Measurements from ENCODE around the gene CEBPZOS. TPM values are rescaled to one million over a fixed set of nuclear protein-coding genes. Genes with fewer than 3 reads are reported as not detected.
"Not testable (repeated sequence)": the region's sequence is repeated elsewhere in the genome, so short reads cannot be mapped to it uniquely, and the experiment has no call there.

CEBPZOS gene
- total RNA-seq, 2 donors from 2014 or later = 23.2 to 24.1 TPM

DNA sequence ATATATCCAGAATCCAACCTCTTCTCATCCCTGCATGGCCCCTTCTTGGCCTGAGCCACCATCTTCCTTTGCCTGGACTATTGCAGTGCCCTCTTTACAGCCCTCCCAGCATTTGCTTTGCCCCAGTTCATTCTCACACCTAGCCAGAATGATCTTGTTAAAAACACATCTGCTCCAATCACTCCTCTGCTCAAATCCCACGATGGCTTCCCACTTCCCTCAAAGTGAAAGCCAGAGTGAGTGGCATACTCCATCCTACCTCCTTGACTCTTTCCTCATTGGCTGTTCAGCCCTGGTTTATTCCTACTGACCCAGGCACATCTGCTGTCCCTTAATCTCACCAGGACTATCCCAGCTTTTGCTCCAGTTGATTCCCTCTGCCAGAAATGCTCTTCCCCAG, 22.6 kb upstream of the CEBPZOS start:
- H3K4me3 Mint-ChIP-seq = no peak overlapping the region
- no peak overlapping the region for H3K27ac Mint-ChIP-seq
- no peak for ATAC-seq
- DNase-seq = no peak
- H3K9me3 ChIP-seq (ENCODE audit: control insufficient read depth, low read length, poor library complexity, severe bottlenecking) = no peaks in the 10 kb centered on the region
- H3K27me3 Mint-ChIP-seq = peaks cover 10% of the 10 kb centered on the region
- H3K36me3 Mint-ChIP-seq (ENCODE audit: low read depth) = peaks cover 6% of the 10 kb centered on the region
- H3K4me1 Mint-ChIP-seq = peaks cover 5% of the 10 kb centered on the region

DNA sequence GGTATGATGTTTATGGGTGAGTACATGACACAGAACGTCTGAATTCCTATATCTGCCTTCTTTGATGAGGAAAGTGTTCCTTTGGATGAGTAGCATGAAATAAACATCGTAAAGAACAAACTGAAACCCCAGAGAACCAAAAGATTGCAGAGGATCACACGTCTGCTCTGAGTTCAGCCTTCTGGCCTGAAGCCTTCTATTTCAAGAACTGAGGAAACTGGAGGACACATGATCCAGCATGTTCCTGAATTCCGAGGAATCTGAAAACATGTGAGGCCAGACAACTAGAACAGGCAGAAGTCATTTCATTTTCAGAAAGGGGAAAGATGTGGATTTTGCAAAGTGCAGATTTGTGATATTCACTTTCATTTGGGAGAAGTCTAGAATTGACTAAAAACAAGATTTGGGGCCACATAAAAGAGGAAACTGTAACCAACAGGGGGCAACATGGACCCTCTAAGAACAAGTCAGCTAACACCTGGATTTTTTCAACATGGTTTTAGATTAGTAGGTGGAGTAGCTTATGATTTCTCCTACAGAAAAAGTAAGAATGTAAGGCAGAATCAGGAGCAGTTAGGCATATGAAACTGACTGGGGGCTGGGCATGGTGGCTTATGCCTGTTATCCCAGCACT, 16.2 kb upstream of the CEBPZOS start:
- H3K36me3 Mint-ChIP-seq (ENCODE audit: low read depth) = peaks cover 3% of the 10 kb centered on the region
- DNase-seq = no peak
- peaks cover 40% of the 10 kb centered on the region for H3K27me3 Mint-ChIP-seq
- no peaks in the 10 kb centered on the region for H3K9me3 ChIP-seq (ENCODE audit: control insufficient read depth, low read length, poor library complexity, severe bottlenecking)
- no peak for ATAC-seq
- H3K4me1 Mint-ChIP-seq = peaks cover 6% of the 10 kb centered on the region
- no peak overlapping the region for H3K4me3 Mint-ChIP-seq
- no peak overlapping the region for H3K27ac Mint-ChIP-seq

DNA sequence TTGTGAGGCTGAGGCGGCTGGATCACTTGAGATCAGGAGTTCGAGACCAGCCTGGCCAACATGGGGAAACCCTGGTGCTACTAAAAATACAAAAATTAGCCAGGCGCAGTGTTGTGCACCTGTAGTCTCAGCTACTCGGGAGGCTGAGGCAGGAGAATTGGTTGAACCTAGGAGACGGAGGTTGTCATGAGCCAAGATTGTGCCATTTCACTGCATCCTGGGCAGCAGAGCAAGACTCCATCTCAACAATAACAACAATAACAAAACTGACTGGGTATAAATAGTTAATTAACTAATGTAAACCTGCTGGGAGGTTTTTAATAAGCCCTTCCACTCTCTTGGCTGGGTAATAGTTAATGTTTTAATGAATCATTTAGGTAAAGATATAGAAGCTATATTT, 15.7 kb upstream of the CEBPZOS start:
- ATAC-seq = no peak
- peaks cover 3% of the 10 kb centered on the region for H3K36me3 Mint-ChIP-seq (ENCODE audit: low read depth)
- peaks cover 6% of the 10 kb centered on the region for H3K4me1 Mint-ChIP-seq
- no peaks in the 10 kb centered on the region for H3K9me3 ChIP-seq (ENCODE audit: control insufficient read depth, low read length, poor library complexity, severe bottlenecking)
- H3K4me3 Mint-ChIP-seq = no peak overlapping the region
- no peak for DNase-seq
- H3K27ac Mint-ChIP-seq = no peak overlapping the region
- H3K27me3 Mint-ChIP-seq = peaks cover 40% of the 10 kb centered on the region

DNA sequence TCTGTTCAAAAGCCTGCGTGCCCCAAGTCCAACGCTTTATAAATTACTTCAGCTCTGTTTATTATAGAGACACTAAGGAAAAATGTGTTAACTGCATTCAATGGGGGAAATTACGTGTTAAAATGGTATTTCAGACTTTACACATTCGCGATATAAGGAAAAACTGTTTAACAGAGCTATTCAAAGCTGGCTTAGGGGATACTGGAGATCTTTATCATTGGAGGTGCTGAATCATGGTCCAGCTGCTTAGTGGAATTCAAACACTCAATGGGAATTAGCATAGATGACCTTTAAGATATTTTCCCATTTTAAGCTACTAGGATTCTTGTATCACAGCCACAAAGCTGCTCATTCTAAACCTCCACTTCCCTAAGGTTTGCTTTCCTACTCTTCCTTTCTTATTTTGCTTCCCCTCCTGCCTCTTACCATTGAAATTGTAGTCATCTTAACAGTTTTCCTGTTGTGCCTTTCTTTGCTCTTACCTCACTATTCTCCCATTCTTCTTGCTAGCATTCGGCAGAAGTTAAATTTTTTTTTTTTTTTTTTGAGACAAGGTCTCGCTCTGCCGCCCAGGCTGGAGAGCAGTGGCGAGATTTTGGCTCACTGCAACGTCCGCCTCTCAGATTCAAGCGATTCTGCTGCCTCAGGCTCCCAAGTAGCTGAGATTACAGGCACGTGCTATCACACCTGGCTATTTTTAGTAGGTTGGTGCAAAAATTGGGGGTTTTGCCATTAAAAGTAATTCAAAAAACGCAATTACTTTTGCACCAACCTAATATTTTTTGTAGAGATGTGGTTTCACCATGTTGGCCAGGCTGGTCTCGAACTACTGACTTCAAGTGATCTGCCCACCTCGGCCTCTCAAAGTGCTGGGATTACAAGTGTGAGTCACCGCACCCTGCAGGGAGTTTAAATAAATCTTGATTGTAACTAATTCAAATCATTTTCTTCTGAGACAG, 14.3 kb upstream of the CEBPZOS start:
- H3K4me1 Mint-ChIP-seq = peaks cover 6% of the 10 kb centered on the region

DNA sequence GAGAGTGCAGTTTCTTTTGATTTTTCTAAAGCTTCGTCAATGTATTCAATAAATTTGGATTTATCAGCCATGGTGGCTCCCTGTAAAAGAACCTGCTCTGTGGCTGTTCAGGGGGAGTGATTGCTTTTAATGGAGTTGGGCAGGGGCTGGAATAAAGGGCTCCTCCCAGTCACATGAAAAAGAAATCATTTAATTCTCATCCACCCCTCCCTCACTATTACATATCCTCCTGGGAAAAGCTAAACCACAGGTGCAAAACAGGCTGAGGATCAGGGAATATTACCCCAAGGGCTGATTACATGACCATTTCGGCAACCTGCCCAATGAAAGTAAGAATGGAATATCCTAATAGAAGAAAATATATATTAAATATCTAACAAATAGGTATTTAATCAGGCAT, 7.7 kb upstream of the CEBPZOS start, which contains the start of gene SULT6B1:
Gene SULT6B1 (minus strand): TSS at position 101 of the 400 bp plus-strand sequence. CDS start 30 bp downstream, at position 71.
- H3K36me3 Mint-ChIP-seq (ENCODE audit: low read depth) = peaks cover 2% of the 10 kb centered on the region
- no peaks in the 10 kb centered on the region for H3K9me3 ChIP-seq (ENCODE audit: control insufficient read depth, low read length, poor library complexity, severe bottlenecking)
- no peak within 1 kb of the TSS for H3K27ac Mint-ChIP-seq
- no peak within 1 kb of the TSS for H3K4me3 Mint-ChIP-seq
- no peak for DNase-seq
- ATAC-seq = no peak
- H3K27me3 Mint-ChIP-seq = peaks cover 23% of the 10 kb centered on the region
- peaks cover 2% of the 10 kb centered on the region for H3K4me1 Mint-ChIP-seq

More for the DNA sequence above, 14.3 kb upstream of the CEBPZOS start:
- H3K4me3 Mint-ChIP-seq = no peak overlapping the region
- no peak overlapping the region for H3K27ac Mint-ChIP-seq
- peaks cover 5% of the 10 kb centered on the region for H3K36me3 Mint-ChIP-seq (ENCODE audit: low read depth)
- H3K27me3 Mint-ChIP-seq = peaks cover 50% of the 10 kb centered on the region
- no peak for DNase-seq
- no peak for ATAC-seq
- no peaks in the 10 kb centered on the region for H3K9me3 ChIP-seq (ENCODE audit: control insufficient read depth, low read length, poor library complexity, severe bottlenecking)

DNA sequence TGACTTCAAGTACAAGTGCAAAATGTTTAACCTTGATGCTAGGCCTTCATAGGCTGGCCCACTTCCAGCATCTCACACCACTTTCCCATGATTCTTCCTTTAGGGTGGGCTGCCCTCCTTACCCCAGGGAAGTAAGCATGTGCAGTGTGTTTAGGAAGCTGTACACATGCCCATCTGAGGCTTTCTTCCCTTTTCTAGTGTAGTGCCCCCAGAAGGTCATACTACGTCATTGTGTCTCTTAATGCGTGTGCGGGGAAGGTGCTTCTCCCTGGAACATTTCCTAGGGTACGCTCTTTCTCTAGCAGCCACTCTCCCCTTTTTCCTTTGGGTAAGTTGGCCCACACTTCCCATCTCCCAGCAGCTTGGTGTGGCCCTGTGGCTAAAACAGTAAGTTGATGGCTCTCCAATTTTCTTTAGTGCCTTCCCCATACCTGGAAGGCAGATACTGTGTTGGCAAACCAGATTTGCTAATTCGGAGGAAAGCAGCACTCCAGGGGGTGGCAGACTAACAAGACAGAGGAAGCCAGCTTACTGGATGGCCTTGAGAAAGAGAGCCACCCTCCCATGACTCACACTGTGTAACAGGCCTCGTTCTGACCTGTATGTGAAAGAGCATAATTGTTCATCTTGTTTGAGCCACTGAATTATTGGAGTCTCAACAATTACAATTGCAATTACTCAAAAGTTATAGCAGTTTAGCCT, 6.7 kb upstream of the CEBPZOS start:
- H3K27ac Mint-ChIP-seq = no peak overlapping the region
- H3K4me1 Mint-ChIP-seq = peaks cover 2% of the 10 kb centered on the region
- no peak for ATAC-seq
- peaks cover 2% of the 10 kb centered on the region for H3K36me3 Mint-ChIP-seq (ENCODE audit: low read depth)
- no peaks in the 10 kb centered on the region for H3K9me3 ChIP-seq (ENCODE audit: control insufficient read depth, low read length, poor library complexity, severe bottlenecking)
- no peak for DNase-seq
- H3K4me3 Mint-ChIP-seq = no peak overlapping the region
- H3K27me3 Mint-ChIP-seq = peaks cover 20% of the 10 kb centered on the region

DNA sequence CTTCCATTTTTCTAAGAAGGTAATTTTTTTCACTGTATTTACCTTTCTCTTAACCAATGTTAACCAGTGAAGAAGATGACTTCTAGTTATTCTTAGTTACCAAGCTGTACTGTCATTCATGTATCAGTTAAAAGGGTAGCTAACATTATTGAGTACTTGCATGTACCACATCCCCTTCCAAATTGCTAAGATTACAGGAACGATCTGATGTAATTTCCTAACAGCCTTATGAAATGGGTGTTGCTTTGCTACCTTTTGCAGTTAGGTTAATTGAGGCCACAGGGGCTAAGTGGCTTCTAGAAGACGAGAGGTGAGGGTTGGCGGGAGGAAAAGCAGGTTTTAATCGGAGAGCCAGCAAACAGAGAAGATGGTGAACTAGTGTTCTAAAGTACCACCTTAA, 6.0 kb upstream of the CEBPZOS start:
- Mint-ChIP-seq H3K4me1 (peaks cover 2% of the 10 kb centered on the region), H3K36me3 (ENCODE audit: low read depth) (peaks cover 2% of the 10 kb centered on the region), H3K27me3 (peaks cover 19% of the 10 kb centered on the region), H3K4me3 (no peak overlapping the region), H3K27ac (no peak overlapping the region)
- H3K9me3 ChIP-seq (ENCODE audit: control insufficient read depth, low read length, poor library complexity, severe bottlenecking) = no peaks in the 10 kb centered on the region
- DNase-seq (no peak), ATAC-seq (no peak)

DNA sequence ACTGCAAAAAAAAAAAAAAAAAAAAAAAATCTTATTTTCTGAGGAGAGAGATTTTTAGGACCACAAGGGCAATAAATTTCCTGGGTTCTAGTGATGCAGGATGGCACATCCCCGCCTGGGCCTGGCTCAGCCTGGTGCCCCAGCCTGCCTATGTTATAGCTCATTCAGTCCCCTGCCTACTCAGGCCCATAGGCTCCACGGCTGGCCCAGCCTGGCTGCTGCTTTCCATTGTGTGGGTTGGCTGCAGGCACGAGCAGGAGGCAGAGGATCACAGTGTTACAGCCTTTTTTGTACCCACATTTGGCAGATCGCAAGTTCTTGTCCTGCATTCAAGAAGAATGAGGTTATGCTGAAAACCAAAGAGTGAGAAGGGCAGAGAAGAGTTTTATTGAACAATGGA, 5.0 kb upstream of the CEBPZOS start:
- DNase-seq (no peak), ATAC-seq (no peak)
- Mint-ChIP-seq H3K4me3 (no peak overlapping the region), H3K27ac (no peak overlapping the region), H3K4me1 (peaks cover 3% of the 10 kb centered on the region), H3K27me3 (peaks cover 14% of the 10 kb centered on the region), H3K36me3 (ENCODE audit: low read depth) (peaks cover 1% of the 10 kb centered on the region)
- no peaks in the 10 kb centered on the region for H3K9me3 ChIP-seq (ENCODE audit: control insufficient read depth, low read length, poor library complexity, severe bottlenecking)

DNA sequence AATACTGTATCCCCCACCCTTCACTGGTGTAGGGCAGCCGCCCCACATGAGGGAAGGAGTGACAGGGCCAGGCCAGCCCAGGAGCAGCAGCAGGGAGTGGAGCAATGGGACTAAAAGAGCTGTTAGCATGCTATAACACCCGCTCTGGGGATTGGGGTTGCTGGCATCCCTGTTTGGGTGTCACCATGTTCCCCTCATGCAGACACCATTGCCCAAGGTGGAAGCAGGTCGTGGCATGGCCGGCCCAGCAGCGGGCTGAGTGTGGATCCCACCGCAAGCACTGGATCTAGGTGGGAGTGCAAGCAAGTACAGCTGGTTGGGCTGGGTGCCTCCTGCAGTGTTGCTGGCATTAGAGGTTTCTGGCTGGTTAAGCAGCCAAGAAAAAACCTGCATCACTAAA, 4.5 kb upstream of the CEBPZOS start:
- H3K27me3 Mint-ChIP-seq = peaks cover 11% of the 10 kb centered on the region
- DNase-seq = no peak
- peaks cover 2% of the 10 kb centered on the region for H3K36me3 Mint-ChIP-seq (ENCODE audit: low read depth)
- H3K27ac Mint-ChIP-seq = no peak overlapping the region
- H3K4me1 Mint-ChIP-seq = peaks cover 6% of the 10 kb centered on the region
- H3K9me3 ChIP-seq (ENCODE audit: control insufficient read depth, low read length, poor library complexity, severe bottlenecking) = no peaks in the 10 kb centered on the region
- no peak overlapping the region for H3K4me3 Mint-ChIP-seq
- ATAC-seq = no peak

DNA sequence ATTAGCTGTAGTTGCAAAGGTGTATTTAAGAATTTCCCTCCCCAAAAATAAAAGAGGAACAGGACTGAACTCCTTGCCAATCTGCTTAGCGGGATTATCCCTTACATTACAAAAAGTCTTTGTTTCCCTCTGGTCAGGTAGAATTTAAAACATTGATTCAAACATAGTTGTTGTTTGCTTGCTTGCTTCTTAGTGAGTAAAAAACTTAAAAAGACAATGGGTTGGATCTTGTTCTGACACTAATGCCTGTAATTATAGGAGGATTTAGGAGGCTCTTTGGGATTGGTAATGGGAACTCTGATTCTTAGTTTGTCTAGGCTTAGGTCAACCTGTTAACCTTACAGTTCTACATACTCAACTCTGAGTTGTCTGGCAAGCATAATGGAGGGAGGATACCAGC, 3.7 kb upstream of the CEBPZOS start:
- H3K27ac Mint-ChIP-seq = no peak overlapping the region
- ATAC-seq = no peak

DNA sequence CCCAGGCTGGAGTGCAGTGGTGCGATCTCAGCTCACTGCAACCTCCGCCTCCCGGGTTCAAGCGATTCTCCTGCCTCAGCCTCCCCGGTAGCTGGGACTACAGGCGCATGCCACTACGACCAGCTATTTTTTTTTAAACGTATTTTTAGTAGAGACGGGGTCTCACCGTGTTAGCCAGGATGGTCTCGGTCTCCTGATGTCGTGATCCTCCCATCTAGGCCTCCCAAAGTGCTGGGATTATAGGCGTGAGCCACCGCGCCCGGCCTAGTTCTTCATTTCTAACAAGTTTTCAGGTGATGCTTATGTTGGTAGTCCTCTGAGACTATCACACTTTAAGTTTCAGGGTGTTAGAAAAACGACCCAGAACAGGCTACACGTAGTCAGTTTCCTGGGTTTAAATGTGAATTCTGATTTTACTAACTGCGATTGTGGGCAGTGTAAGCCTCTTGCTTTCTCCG, 405 bp upstream of the CEBPZOS start:
- H3K36me3 Mint-ChIP-seq (ENCODE audit: low read depth); H3K27me3 Mint-ChIP-seq; ATAC-seq; DNase-seq; H3K9me3 ChIP-seq (ENCODE audit: control insufficient read depth, low read length, poor library complexity, severe bottlenecking): not testable (repeated sequence)
- H3K4me3 Mint-ChIP-seq = peak overlapping the region; percentile 98
- H3K4me1 Mint-ChIP-seq = peaks cover 19% of the 10 kb centered on the region
- H3K27ac Mint-ChIP-seq = peak overlapping the region; percentile 98

More for the DNA sequence above, 3.7 kb upstream of the CEBPZOS start:
- Mint-ChIP-seq H3K4me3 (no peak overlapping the region), H3K27me3 (peaks cover 7% of the 10 kb centered on the region), H3K4me1 (peaks cover 11% of the 10 kb centered on the region), H3K36me3 (ENCODE audit: low read depth) (peaks cover 2% of the 10 kb centered on the region)
- no peak for DNase-seq
- no peaks in the 10 kb centered on the region for H3K9me3 ChIP-seq (ENCODE audit: control insufficient read depth, low read length, poor library complexity, severe bottlenecking)

DNA sequence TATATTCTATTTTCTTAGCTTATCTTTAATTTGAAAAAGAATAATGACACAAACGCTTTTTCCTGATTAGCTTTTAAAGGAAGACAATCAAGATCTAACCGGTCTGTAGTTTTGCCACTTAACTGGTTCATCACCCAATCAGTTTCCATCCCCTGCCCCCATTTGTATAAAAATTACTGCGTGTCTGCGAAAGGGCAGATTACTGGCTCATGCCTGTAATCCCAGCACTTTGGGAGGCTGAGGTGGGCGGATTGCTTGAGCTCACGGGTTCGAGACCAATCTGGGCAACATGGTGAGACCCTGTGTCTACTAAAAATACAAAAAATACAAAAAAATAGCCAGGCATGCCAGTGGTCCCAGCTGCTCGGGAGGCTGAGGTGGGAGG, 2.4 kb downstream of the CEBPZOS start:
- no peak overlapping the region for H3K27ac Mint-ChIP-seq
- H3K36me3 Mint-ChIP-seq (ENCODE audit: low read depth) = peaks cover 2% of the 10 kb centered on the region
- no peaks in the 10 kb centered on the region for H3K9me3 ChIP-seq (ENCODE audit: control insufficient read depth, low read length, poor library complexity, severe bottlenecking)
- H3K27me3 Mint-ChIP-seq = no peaks in the 10 kb centered on the region
- ATAC-seq (no peak), DNase-seq (no peak)
- H3K4me3 Mint-ChIP-seq = no peak overlapping the region
- peaks cover 19% of the 10 kb centered on the region for H3K4me1 Mint-ChIP-seq

DNA sequence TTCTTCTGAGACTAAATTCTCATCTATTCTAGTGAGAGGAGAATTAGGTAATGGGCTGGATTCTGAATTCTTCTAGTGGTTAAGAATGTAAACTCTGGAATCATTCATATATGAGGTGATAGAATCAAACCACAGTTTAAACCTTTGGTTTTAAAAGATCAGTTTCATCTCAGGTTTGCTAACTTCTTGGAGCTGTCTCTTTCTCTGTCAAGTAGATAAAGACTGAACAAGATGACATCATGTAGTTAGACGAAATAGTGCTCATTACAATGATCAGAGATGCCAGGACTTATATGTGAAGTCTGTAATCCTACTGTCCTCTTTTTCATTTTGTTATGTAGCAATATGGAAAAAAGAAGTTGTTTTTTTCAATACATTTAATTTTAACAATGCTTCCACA, 4.9 kb downstream of the CEBPZOS start:
- H3K27ac Mint-ChIP-seq = no peak overlapping the region

More for the DNA sequence above, 4.9 kb downstream of the CEBPZOS start:
- H3K9me3 ChIP-seq (ENCODE audit: control insufficient read depth, low read length, poor library complexity, severe bottlenecking) = no peaks in the 10 kb centered on the region
- no peak for ATAC-seq
- no peak for DNase-seq
- peaks cover 19% of the 10 kb centered on the region for H3K4me1 Mint-ChIP-seq
- H3K27me3 Mint-ChIP-seq = no peaks in the 10 kb centered on the region
- no peak overlapping the region for H3K4me3 Mint-ChIP-seq
- peaks cover 2% of the 10 kb centered on the region for H3K36me3 Mint-ChIP-seq (ENCODE audit: low read depth)

Measured in T-helper 17 cell (primary cell).